NK-92 (cell line): ENCODE data around the gene OR10D3.
"Not testable (repeated sequence)": the region's sequence is repeated elsewhere in the genome, so short reads cannot be mapped to it uniquely, and the experiment has no call there.

ENCODE experiments used
- DNase-seq: peaks from one replicate; lab custom pipeline; 2025; ENCODE audit not compliant: unreplicated experiment; lab: John Stamatoyannopoulos, UW

Gene OR10D3

DNA sequence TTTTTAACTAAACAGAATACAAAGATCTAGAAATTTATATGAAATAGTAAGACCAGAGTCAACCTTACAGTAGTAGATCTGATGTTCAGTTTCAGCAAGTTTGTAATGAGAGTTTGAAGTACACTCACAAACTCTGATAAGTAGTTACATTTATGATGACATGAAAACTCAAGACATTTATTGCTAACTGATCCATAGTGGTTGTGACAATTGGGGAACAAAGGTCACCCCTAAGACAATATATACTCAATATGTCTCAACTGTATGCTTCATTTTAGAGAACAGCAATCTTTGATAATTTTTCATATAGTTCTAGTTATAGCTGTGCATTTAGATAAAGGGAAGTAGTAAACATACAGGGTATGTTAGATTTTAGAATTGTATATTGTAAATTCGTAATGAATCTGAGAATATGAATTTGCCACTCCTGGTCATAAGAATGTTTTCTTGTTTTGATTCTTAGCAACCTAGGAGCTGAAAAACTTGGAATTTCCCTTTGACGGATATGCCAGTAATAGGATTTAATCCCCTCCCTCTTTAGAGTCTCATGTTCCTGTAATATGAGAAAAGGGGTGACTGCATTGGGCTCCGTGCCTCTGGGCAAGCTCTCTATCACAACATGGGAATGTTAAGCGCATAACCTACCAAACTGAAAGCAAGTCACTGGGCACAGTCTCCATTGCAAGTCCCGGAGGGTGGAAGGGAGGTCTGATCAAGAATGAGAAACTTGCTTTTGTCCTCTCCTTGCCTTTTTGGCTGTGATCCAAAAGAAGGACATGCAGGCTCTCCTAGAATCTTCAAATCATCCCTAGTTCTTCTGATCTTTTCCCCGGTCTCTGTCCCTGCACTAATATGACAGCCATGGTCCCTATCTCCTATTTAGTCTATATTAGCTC is 11.4 kb downstream of the OR10D3 start:
- no peak for DNase-seq

DNA sequence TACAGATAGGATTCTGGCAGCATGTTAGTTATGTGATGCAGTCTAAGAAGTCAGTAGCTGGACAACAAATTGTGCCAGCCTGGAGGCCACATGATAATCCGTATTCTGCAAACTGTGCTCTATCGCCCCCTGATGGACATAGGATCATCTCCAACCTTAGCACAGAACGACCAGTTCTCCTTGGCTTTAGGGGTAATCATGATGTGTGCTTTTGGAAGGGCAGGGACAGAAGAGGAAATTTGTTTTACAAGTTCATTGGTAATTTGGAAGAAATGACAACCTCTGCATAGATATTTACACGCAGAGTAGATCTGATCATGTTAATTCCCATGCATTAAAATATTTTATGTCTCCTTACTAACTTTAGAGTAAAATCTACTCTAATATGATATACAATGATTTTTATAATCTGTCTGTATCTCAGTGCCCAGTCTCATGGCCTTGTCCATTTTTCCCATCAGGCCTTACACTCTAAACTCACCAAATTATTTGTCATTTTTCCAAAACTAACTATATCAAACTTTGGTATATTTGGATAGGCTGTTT is 12.1 kb downstream of the OR10D3 start:
- DNase-seq, result no peak

DNA sequence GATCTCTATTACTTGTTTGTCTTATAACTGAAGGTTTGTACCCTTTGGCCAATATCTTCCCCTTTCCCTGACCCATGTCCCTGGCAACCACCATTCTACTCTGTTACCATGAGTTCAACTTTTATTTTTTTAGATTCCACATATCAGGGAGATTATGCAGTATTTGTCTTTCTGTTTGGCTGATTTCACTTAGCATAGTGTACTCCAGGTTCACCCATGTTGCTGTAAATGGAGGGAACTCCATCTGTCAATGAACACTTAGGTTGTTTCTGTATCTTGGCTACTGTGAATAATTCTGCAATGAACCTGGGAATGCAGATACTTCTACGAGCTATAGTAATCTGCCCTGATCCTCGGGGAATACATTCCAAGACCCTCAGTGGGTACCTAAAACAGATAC is 14.9 kb downstream of the OR10D3 start:
- no peak for DNase-seq

DNA sequence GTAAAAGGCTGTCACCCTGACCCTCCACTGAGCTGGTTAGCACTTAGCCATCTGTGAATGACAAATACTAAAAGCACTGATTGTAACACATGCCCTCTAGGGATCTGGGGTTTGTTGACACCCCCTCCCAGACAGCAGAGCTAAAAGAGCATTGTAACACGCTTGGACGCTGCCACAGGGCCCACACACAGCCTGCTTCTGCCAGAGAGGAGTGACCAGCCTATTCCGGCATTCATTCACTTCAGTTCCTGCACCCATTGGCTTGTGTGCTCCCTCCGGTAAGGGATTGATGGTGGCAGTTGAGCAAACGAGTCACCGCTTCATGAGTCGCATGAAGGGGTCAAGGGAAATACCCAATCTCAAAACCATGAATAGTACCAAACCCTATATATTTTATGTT is 15.8 kb downstream of the OR10D3 start:
- DNase-seq, result no peak

DNA sequence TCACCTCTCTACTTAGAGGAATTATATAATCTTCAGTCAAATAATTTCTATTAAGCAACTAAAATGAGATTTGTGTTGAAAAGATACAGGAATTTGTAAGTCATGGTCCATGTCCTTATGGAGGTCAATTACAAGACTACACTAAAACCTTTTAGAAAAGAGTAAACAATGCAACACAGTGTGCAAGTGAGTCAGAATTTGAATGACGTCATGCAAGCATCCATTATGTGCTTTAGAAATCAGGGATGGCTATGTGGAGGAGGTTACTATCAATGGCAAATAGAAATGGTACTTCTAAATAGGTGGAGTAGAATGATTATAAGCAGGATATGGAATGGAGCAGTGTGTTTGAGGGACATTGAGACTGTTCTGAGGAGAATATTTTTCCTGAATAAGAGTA is 16.6 kb downstream of the OR10D3 start:
- DNase-seq, result no peak

DNA sequence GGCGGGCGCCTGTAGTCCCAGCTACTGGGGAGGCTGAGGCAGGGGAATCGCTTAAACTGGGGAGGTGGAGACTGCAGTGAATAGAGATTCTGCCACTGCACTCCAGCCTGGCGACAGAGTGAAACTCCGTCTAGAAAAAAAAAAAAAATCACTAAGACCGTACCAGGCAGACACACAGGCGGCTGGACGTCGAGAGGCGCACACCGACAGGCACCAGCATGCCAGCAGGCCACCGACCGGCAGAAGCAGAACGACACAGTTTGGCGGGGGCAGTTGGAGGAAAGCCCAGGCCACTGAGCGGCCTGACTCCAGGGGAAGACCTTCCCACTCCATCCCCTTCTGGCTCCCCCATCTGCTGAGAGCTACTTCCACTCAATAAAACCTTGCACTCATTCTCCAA is 17.5 kb downstream of the OR10D3 start:
- DNase-seq, result no peak

DNA sequence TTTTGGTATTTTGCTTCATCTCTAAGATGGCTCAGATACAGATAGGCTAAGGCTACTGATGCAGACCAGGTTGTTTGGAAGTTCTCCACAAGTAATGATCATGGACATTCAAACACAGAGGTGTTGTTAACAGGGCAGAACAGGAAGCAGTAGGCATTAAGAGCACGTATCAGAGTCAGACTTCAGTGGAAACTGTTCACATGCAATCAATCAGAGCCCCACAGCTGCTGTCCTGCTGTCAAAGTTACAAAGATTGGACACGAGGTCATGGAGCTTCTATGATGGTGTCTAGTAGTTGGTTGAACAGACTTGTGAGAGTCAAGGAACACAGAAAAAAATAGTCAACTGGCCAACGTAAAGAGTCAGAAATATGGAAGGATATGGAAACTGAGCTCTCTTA is 19.8 kb downstream of the OR10D3 start:
- no peak for DNase-seq

DNA sequence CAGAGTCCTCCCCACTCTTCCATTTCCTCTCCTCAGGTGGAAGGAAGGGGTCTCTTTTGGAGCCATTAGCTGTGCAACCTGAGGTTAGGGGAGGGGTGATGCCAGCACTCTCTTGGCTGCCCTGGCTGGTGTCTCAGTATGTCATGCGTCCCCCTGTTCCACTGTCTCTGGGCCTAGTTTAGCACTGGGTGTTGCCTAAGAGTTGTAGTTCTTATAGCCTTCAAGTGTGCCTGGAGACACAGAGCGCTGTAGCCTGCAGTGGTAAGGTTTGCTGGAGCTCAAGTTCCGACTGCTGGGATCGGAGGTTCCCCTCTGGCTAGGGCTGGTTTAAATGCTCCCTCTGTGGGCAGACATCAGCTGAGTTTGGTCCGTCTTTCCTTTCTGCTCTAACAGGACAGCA is 20.9 kb downstream of the OR10D3 start:
- DNase-seq, result no peak

DNA sequence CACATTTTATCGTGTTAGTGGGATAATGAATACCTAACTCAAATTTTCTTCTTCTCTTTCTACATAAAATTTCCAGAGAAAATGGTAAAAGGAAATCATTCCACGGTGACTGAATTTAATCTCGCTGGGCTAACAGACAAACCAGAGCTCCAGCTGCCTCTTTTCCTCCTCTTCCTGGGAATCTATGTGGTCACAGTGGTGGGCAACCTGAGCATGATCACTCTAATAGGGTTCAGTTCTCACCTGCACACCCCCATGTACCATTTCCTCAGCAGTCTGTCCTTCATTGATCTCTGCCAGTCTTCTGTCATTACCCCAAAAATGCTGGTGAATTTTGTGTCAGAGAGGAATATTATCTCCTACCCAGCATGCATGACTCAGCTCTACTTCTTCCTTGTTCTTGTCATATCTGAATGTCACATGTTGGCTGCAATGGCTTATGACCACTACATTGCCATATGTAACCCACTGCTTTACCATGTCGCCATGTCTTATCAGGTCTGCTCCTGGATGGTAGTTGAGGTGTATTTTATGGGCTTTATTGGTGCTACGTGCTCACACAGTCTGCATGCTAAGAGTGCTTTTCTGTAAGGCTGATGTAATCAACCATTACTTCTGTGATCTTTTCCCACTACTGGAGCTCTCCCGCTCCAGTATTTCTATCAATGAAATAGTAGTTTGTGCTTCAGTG is 24.1 kb downstream of the OR10D3 start:
- no peak for DNase-seq

DNA sequence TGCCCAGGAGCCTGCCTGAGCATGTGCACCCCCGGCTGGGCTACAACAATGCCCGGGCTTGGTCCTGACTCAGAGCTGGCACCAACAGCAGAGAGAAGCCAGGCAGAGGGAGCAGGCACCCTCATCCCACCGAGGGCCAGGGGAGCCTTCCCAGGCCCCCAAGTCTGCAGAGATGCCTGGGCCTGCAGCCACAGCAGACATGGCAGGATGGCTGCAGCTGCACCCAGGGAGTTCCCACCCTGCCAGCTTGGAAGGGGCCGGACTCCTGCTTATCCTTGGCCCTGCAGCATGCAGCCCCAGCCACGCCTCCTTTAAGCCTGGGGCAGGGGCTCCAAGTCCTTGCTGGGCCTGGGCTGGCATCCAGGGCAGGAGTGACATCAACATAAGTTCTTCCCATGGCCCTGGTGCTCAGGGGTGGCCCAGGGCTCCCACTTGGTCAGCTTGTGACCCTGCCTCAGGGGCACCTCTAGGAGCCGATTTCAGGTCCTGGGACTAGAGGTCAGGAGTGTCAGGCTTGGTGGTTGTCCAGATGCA is 26.7 kb downstream of the OR10D3 start:
- DNase-seq, result no peak

DNA sequence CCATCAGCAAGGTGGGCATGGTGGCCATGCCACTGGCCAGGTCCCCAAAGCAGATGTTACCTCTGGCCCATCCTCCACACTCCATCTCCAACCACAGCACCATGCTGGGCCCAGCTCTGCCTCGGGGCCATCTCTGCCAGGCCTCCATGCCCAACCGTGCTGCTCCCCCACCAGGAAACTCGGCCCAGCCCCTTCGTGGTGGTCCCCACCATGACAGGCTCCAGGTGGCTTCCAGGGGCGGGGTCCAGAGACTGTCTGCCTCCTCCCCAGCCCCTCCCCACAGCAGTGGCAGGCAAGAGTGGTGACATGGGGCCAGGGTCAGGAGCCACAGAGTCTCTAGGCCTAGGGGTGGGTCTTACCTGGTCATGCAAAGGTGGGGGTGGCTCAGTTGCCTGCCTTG is 27.3 kb downstream of the OR10D3 start:
- DNase-seq, result no peak

DNA sequence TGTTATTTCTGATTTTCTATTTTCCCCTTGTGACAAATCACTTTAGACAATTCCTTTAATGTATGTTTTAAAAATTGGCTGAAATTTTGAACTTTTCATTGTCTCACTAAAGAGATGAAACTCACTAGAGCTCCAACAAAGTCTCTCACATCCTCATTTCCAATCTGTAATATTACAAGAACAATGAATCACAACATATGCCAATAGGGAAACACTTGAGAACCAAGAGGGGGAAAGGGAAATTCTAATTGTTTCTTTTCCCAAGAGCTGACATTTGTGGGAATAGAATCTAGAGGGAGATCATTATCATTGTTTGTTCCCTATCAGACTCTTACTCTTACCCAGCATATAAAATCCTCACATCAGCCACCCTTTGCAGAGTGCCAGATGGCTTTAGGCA is 28.2 kb downstream of the OR10D3 start:
- no peak for DNase-seq

DNA sequence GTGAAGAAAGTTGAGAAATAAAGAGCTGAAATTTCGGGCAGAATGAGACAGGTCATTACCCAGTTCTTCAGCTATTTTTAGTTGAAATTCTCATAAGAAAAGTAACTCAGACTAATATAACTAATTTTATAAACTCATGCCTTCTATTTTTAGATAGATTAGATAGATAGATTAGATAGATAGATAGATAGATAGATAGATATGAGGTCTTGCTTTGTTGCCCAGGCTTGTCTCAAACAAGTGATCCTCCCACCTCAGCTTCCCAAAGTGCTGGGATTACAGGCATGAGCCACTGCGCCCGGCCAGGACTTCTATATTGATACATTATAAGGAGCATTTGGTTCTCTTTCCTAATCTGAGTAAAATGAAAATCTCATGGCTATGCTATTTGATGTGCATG is 30.9 kb downstream of the OR10D3 start:
- no peak for DNase-seq

DNA sequence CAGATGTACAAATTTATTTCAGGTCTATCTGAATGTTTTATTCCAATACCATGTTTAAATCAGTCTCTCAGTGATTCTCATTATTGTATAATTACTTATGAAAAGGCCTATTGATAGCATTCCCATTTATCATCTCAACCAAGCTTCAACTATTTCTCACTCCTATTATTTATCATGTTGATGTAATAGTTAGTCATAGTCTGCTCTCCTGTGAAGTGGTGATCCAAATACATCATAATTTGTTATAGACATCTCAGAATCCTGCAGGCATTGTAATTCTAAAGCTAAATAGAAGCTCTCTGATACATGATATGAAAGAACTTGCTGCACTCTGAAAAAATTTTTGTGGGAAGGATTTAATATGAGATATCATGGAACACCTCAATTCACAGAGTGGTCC is 36.0 kb downstream of the OR10D3 start:
- no peak for DNase-seq

DNA sequence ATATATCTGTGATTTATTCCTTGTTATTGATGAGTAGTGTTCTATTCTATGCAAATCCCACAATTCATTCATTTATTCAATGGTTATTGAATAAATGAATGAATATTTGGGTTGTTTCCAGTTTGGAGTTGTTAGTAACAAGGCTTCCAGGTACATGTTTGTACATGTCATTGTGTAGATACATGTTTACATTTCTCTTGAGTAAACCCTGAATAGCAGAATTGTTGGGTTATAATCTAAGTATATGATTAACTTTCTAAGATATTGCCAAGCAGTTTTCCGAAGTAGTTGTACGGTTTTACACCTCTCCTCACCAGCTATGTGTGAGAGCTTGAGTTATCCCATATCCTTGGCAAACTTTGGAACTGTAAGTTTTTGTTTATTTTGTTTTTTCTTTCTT is 39.3 kb downstream of the OR10D3 start:
- no peak for DNase-seq

DNA sequence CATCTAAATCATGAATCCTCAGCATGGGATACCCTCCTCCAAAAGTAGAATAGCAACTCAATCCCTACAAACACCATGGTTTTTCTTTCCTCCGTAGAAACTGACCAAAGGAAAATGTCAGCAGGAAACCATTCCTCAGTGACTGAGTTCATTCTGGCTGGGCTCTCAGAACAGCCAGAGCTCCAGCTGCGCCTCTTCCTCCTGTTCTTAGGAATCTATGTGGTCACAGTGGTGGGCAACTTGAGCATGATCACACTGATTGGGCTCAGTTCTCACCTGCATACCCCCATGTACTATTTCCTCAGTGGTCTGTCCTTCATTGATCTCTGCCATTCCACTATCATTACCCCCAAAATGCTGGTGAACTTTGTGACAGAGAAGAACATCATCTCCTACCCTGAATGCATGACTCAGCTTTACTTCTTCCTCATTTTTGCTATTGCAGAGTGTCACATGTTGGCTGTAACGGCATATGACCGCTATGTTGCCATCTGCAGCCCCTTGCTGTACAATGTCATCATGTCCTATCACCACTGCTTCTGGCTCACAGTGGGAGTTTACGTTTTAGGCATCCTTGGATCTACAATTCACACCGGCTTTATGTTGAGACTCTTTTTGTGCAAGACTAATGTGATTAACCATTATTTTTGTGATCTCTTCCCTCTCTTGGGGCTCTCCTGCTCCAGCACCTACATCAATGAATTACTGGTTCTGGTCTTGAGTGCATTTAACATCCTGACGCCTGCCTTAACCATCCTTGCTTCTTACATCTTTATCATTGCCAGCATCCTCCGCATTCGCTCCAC is 41.7 kb downstream of the OR10D3 start:
- not testable (repeated sequence) for DNase-seq

DNA sequence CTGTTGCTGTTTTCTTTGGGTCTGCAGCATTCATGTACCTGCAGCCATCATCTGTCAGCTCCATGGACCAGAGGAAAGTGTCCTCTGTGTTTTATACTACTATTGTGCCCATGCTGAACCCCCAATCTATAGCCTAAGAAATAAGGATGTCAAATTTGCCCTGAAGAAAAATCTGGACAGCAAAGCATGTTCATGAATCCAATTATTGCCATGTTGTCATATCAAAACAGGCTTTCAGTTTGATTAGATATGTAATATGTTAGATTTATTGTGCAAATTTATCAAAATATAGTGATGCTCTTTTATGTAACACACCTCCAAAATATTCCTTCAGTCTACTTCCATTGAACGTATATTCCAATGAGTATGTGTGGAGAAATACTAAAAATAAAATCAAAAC is 42.3 kb downstream of the OR10D3 start:
- DNase-seq, result no peak

DNA sequence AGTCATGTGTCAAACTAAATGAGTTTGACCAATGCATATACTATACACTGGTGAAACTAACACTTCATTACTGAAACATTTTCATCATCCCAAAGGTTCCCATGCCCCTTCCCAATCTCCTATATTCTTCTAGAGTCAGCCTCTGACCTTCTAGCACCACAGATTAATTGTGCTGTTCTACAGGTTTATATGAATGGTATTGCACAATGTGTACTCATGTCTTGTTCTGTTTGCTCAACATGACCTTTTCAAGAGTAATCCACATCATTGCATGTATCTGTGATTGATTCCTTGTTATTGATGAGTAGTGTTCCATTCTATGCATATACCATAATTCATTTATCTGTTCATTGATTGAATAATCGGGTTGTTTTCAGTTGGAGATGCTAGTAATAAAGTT is 50.2 kb downstream of the OR10D3 start:
- DNase-seq, result no peak
